Limb (tissue), 2 donors: ENCODE results near the gene RASA4B.
"Not testable (repeated sequence)": the region's sequence is repeated elsewhere in the genome, so short reads cannot be mapped to it uniquely, and the experiment has no call there.

Source experiments
- DNase-seq, 2 donors: peaks; one replicate each; pipeline ENCODE4 v3.0.0-alpha.2; 2016; ENCODE audit errors: extremely low spot score in 2 of 2

RASA4B gene

DNA sequence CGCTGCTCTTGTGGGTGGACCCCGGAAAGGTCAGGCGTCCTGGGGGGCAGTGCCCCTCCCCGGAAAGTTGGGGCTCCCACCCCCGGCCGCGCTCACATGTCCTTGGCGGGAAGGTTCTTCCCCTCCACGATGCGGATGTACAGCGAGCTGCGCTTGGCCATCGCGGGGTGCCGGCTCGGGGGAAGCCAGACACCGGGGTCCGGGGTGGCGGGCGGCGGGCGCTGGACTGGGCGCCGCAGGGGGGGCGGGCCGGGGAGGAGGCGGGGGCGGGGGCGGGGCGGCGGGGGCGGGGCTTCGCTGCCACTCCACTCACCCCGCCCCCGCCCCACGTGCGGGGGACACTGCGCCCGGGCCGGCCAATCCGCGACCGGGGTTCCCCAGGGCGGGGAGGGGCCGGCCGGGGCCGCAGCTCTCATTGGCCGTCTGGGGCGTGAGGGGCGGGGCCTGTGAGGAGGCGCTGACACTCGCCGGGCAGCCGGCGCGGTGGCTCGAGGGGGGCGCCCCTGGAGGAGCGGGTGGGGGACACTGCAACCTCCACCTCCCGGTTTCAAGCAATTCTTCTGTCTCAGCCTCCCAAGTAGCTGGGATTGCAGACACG is at the start of gene RASA4B:
Gene RASA4B (minus strand): TSS at position 228 of the 598 bp plus-strand sequence. CDS start 67 bp downstream, at position 161.
- peak in 1 of 2 donors; percentile 72 for DNase-seq

DNA sequence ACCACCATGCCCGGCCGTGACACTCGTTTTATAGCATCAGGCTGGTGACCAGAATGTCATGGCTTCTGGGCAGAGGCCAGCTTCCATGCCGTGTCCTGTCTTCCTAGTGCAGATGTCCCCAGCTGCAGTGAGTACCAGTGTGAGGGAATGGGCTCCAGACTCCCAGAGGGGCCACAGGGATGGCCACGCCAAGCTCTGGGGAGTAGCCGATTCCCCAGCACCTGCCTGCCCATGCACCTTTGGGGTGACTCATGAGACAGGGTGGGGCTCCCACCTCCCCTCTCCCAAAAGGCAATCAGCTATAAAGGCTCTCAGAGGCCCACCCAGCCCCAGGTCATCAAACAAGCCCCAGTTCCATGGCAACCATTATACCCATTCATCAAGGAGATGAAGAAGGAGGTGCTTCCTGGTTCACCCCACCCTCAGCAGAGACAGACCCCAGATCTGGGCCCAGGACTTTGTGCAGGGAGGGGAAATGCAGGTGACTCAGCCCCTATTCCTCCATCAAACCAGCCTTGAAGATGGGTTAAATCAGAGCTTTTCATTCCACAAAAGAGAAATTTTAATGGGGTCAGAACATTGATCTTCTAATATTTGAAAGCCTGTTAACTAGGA is 33.3 kb upstream of the RASA4B start, which contains the start of gene SPDYE2:
Gene SPDYE2 (plus strand): TSS at position 419 of the 615 bp plus-strand sequence. CDS start 2,030 bp downstream, outside the sequence.
- not testable (repeated sequence) for DNase-seq

DNA sequence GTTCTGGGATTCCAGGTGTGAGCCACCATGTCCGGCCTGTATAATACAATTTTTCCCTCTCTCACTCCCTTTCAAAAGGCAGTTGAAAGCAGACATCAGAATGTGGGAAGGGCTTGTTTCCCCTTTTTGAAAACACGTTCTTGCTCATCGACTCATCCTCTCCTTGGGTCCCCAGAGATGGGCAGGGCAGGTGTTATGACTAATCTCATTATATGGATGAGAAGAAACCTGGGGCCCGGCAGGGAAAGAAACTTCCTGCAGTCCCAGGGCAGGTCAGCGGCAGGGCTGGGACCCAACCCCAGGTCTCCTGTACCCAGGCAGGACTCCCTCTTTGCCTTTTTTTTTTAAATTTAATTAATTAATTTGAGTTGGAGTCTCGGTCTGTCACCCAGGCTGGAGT is 28.8 kb upstream of the RASA4B start:
- DNase-seq, result not testable (repeated sequence)

DNA sequence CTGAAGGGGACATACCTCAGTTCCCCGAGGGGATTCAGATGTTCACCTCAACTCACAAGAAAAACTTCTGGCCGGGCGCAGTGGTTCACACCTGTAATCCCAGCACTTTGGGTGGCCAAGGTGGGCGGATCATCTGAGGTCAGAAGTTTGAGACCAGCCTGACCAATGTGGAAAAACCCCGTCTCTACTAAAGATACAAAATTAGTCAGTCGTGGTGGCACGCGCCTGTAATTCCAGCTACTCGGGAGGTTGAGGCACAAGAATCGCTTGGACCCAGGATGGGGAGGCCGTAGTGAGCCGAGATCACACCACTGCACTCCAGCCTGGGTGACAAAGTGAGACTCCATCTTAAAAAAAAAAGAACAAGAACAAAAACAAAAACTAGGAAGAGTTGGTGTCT is 27.7 kb upstream of the RASA4B start:
- not testable (repeated sequence) for DNase-seq

DNA sequence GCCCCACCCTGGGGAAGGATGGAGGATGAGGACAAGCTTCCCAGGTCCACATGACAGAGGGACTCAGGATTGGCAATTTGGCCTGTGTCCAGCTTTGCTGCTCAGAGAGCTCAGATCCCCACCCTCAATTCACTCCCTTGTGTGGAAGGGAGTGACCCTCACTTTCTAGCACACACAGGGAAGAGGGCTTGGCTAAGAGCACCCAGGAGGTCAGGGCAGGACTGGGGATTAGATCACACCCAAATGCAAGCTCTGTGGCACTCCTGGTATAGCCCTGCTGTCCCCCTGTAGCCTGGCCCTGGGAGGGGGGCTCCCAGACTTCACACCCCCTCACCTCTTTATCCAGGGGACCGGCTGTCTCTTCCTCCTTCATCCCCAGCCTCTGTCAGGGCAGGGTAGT is 26.8 kb upstream of the RASA4B start:
- not testable (repeated sequence) for DNase-seq

DNA sequence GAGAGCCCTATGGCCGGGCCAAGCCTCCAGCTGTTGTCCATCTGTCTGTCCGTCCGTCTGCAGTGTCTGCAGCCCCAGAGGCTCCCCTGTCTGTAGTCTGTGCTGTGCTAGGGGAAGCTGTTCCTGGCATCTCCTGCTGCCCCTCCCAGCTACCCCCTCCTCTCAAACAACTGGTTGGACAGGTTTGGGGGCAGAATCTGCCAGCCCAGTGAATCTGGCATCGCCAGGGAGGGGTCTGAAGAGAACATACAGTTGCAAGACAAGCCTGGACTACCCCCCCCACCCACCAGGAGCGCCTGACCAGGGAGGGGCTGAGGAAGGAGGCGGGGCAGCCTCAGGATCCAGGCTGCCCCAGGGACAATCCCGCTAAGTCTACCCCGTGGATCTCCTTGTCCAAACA is 26.0 kb upstream of the RASA4B start, which contains the start of gene UPK3BL2:
Gene UPK3BL2 (minus strand): TSS at position 101 of the 400 bp plus-strand sequence. CDS start 60 bp downstream, at position 41.
- DNase-seq, result not testable (repeated sequence)

DNA sequence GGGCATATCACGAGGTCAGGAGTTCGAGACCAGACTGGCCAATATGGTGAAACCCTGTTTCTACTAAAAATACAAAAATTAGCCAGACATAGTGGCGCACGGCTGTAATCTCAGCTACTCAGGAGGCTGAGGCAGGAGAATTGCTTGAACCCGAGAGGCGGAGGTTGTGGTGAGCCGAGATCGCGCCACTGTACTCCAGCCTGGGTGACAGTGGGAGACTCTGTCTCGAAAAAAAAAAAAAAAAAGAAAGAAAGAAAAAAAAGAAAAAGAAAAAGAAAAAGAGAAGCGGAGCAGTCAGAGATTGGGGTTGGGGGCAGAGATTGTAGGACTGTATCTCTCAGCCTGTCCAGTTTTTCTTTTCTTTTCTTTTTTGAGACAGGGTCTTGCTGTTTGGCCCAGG is 25.2 kb upstream of the RASA4B start:
- not testable (repeated sequence) for DNase-seq

DNA sequence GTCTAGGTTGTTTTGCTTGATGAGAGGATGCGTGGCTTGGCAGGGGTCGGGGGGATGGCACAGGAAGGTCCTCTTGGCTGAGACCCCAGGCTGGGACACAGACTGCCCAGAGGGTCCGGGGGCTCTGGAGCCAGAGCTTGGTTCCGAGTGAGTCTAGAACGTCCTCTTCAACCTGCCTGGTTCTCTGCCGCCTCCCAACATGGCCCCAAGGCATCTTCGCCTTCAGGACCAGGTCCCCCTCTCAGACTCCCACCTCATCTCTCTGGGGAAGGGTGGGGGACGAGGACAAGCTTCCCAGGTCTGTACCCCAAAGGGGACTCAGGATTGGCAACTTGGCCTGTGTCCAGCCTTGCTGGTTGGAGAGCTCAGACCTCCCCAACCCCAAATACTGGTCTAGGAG is 24.5 kb upstream of the RASA4B start:
- DNase-seq, result not testable (repeated sequence)

DNA sequence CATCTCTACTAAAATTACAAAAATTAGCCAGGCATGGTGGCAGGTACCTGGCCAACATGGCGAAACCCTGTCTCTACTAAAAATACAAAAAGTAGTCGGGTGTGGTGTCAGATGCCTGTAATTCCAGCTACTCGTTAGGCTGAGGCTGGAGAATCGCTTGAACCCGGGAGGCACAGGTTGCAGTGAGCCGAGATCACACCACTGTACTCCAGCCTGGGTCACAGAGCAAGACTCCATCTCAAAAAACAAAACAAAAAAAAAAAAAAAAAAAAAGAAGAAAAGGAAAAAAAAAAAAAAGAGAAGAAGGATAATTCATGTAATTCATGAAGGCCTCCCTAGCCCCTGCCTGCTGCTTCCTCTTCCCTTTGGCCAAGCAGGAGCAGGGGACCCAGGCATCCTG is 23.0 kb upstream of the RASA4B start:
- DNase-seq, result not testable (repeated sequence)

DNA sequence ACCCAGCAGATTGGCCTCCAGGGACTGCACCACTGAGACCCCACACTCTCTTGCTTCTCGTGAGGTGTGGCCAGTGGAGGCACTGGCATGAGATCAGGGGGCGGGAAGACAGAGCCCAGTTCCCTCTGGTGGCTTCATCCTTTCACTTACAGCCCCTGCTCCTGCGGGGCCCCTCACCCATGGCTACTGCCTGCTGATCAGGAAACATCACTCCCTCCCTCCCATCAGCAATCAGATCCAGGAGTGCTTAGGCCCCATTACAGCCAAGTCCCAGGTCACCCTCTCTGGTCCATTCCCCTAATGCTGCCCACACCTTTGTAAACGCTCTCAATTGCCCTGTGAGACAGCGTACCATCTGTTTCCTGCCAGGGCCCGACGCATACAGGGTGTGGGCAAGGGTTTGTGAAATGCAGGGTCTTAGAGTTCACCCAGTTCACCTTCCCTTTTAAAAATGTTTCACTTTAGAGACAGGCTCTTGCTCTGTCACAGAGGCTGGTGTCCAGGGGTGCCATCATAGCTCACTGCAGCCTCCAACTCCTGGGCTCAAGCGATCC is 17.6 kb upstream of the RASA4B start:
- peak in 1 of 2 donors; percentile 9 for DNase-seq

DNA sequence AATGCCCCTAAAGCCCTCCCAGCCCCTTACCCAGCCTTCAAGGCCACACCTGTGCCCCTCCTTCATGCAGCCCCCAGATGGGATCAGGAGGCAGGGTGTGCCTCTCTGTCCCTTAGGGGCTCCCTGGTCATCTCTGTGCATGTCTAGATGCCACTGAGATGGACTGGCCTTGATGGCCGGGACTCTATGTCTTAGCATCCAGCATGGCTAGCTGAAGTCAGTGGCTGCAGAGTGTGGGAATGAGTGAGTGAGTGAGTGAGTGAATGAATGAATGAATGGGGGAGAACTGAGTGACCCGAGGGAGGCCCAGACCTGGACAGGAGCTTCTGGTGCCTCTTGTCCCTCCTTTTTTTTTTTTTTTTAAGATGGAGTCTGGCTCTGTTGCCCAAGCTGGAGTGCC is 14.6 kb upstream of the RASA4B start:
- DNase-seq, result not testable (repeated sequence)

DNA sequence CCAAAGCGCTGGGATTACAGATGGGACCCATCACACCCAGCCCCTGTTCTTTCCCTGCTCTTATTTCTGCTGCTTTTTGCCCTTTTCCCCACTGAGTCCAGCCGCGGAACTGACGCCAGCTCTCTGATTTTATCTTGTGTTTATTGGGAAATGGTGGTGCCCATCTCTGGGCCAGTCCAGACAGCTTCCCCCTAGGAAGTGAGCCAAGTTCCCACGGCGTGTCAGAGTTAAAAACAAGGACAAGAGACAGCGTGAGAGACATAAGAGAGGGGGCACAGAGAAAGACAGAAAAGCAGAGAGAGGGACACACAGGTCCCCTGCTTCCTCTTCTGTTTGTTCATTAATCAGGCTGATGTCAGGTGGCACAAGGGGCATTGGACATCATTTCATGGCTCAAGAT is 14.0 kb upstream of the RASA4B start:
- not testable (repeated sequence) for DNase-seq

DNA sequence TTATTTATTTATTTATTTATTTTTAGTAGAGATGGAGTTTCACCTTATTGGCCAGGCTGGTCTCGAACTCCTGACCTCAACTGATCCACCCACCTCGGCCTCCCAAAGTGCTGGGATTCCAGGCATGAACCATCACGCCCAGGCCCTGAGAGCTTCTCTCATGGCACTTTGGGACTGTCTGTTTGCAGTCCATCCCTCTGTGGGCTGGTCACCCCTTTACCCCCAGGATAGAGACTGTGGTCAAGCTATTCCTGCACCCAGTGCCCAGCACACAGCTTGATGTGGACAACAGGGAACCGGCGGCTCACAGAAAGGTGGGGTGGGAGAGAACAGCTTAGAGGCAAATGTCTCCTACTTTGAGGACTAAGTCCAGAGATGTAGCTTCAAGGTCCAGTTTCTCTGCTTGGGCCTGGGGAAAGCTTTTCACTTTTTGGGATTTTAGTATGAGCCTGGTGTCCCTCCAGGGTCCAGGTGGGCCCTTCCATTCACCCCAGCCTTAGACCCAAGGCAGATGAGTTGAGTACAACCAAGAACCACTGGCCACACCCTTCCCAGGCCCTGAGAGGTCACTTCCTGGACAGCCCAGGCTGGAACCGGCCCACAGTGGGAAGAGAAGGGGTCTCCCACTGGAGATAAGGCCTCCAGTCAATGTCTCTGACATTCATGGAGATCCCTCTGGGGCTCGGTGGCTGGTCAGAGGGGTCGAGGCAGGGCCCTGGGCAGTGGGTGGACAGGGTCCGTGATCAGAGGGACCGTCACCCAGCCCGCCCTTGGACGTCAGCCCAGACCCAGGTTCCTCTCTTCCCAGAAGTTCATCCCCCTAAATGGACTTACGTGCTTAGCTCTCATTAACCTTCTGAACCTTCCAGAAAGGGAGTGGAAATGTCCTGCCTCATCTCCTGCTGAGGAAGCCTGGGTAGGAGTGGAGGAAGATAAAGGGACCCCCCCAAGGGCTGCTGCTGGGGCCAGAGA is 10.5 kb upstream of the RASA4B start:
- DNase-seq, result not testable (repeated sequence)

DNA sequence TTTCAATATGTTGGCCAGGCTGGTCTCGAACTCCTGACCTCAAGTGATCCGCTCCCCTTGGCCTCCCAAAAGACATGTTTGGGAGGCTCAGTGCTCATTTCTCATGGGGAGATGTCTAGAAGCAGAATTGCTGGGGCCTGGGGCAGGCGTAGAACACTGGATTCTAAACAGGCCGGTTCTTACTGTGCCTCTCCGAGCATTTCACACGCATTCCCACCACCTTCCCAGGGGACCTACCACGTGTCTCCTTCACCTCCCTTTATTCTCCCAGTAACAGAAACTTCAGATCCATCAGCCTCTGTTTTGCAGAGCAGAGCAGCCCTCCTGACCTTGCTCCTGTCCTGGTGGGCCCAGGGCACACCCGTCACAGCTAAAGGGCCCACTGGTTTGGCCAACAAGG is 9.6 kb upstream of the RASA4B start:
- DNase-seq, result not testable (repeated sequence)

DNA sequence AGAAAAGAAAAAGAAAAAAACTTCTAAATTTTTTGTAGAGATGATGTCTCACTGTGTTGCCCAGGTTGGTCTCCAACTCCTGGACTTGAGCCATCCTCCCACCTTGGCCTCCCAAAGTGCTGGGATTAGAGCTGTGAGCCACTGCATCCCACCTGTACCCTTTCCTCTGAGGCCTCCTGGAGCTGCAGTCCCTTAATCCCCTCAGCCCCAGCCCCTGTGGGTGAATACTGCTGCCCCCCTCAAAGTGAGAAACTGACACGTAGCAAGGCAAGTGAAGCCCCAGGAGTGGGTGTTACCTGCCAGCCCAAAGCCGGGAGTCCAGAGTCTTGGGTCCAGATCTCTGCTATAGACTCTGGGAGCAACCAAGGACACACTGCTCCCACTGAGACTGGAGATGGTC is 7.2 kb upstream of the RASA4B start:
- DNase-seq, result not testable (repeated sequence)

DNA sequence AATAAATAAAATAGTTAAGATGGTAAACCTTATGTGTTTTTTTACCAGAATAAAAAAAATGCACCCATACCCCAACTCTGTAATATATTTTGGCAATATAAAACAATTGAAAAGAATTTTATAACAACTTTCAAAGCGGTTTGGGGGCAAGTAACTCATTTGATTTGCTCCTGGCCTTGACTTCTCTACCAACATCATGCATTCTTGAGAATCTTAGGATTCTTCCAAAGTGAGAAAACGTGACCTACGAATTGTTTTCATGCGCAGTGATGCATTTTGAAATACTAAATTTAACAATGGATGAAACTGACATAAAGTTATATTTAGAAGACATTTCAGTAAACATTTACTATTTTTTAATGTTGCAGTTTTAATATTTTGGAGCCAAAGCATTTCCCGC is 3.2 kb upstream of the RASA4B start:
- not testable (repeated sequence) for DNase-seq

DNA sequence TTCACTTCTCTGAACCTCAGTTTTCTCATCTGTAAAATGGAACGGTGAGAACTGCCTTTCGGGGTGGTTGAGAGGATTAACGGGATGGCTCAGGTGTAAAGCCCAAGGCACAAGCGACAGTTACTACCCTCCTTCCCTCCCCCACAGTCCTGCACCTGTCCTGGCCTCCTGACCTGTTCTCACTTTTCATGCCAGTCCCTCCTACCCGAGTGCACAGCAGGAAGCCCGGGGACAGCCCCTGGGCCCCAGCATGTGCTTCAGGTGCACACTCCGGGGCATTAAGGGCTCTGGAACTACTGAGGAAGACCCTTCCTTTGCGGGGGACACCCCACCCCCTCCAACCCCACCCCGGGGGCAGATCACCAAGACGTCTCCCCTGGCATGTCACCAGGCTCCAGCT is 626 bp downstream of the RASA4B start:
- DNase-seq, result not testable (repeated sequence)

DNA sequence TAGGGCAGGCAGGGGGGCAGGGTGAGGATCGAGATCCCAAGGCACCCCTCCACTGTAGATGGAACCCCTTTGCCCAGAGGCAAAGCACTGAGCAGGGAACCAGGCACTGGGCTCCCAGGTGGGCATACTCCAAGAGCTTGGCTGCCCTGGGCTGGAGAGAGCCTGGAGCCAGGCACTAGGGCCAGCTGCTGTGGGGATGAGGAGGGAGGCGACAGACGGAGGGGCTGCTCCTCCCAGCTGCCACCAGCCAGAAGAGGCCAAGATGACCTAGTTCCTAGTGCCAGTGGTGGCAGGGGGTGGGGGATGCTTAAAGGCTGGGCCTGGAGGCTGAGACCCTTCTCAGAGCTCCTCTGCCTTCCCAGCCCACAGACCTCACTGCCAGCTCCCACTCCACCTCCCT is 1.7 kb downstream of the RASA4B start:
- DNase-seq, result not testable (repeated sequence)

DNA sequence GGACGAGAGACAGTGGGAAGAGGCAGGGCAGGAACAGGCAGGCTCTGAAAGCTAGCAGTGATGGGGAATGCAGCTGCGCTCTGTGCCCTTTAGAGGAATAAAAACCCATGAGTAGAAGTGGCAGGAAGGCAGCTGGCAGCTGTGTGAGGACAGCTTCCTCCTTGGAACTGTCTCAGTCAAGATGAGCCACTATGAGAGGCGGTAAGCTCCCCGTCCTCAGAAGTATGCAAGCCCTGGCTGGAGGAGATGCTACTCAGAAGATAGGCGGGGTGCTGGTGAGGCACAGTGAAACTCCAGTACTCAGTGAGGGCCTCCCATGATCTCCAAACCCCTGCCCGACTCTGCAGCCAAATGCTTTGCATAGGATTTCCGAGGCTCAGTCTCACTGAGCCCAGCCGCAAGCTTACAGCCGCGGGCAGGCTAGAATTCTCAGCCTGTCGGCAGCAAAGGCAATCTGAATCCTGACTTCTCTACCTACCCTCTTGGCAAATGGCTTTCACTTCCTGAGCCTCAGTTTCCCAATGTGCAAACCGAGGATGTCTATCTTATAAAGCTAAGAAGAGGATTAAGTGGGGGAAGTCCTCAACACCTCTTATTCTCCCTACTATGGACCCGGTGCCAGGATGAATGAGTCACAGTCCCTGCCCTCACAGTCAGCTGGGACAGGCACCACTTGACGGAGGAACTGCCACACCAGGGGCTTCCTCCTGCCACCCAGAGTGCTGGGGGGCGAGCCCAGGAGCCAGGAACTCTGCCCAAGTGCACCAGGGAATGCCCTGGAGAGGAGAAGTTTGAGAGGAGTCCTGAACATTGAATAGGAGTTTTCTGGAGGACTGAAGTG is 2.5 kb downstream of the RASA4B start:
- not testable (repeated sequence) for DNase-seq

DNA sequence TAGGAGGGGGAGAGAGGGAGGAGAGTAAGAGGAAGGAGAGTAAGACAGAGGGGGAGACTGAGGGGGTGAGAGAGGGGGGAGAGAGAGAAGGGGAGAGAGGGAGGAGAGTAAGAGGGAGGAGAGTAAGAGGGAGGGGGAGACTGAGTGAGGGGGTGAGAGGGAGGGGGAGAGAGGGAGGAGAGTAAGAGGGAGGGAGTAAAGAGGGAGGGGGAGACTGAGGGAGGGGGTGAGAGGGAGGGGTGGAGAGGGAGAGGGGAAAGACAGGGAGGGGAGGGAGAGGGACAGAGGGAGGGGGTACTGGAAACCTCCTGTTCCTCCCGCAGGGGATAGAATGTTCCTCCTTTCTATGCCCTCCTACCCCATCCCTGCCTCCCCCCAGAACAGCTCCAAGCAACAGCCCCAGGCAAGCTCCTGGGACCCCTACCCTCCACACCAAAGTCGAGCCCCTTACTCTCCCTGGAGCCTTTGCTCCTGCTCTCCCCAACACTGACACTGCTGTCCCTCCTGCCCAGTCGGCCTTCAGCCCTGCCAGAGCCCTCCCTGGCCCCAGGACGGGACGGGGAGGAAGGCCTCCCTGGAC is 4.8 kb downstream of the RASA4B start:
- DNase-seq, result peak; percentile 78 to 90
